SJCRH30 (cell line): ENCODE data around the gene DACT3. TPM values are rescaled to one million over a fixed set of nuclear protein-coding genes. Genes with fewer than 3 reads are reported as not detected.

Experiments used
- DNase-seq, 2 experiments: peaks; one replicate each; pipeline ENCODE4 v3.0.0-alpha.2; 2015 to 2020
- H3K27ac ChIP-seq: fragments of 250-450 bp; sonication (Bioruptor Pico); 2 replicates; pipeline ENCODE4 v1.5.1; 2020; ENCODE audit warnings: mild to moderate bottlenecking, moderate library complexity
- H3K27me3 ChIP-seq: fragments of 250-450 bp; sonication (Bioruptor Pico); 2 replicates; pipeline ENCODE4 v1.5.1; 2020; ENCODE audit warnings: mild to moderate bottlenecking, moderate library complexity
- H3K36me3 ChIP-seq: fragments of 250-450 bp; sonication (Bioruptor Pico); 2 replicates; pipeline ENCODE4 v1.5.1; 2020; ENCODE audit warnings: mild to moderate bottlenecking, moderate library complexity
- H3K4me1 ChIP-seq: fragments of 250-450 bp; sonication (Bioruptor Pico); 2 replicates; pipeline ENCODE4 v1.5.1; 2020; ENCODE audit warnings: mild to moderate bottlenecking, moderate library complexity
- H3K4me3 ChIP-seq: fragments of 250-450 bp; sonication (Bioruptor Pico); 2 replicates; pipeline ENCODE4 v1.5.1; 2020; ENCODE audit warnings: mild to moderate bottlenecking, moderate library complexity
- H3K9me3 ChIP-seq: fragments of 250-450 bp; sonication (Bioruptor Pico); replicated peaks from 2 replicates; pipeline ENCODE4 v1.5.1; 2020; ENCODE audit warnings: mild to moderate bottlenecking, moderate library complexity
- total RNA-seq: library from RNA; depleted of rRNA; stranded (reverse); fragments of >200 nt; shearing (Covaris generic); gene quantifications from 2 replicates; pipeline ENCODE4 v1.2.3, GENCODE V29; 2014

The DACT3 gene
- total RNA-seq, 1 experiment from 2014 or later: 2.6 TPM

DNA sequence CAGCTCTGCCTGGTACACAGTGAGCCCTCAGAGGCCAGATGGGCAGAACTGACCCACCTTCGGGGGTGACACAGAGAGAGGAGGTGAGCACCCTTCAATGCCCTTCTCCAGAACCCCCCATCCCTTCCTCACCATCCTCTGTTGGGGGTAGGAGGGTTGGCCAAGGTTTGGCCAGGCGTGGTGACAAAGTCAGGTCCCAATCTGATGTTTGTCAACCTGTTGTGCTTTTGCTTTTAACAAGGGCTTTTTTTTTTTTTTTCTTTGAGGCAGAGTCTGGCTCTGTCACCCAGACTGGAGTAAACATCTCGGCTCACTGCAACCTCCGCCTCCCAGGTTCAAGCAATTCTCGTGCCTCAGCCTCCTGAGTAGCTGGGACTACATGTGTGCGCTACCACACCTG lies 43.4 kb downstream of the DACT3 start:
- Histone ChIP-seq H3K9me3 (no peaks in the 10 kb centered on the region), H3K27me3 (peaks cover 8% of the 10 kb centered on the region; the same call in 1 of the 2 replicates), H3K4me1 (peaks cover 28% of the 10 kb centered on the region), H3K27ac (no peak overlapping the region), H3K36me3 (no peaks in the 10 kb centered on the region), H3K4me3 (no peak overlapping the region)
- no peak for DNase-seq

GRCh38 chr19:46616631-46617322 lies 44.2 kb downstream of the DACT3 start:
- H3K4me1 ChIP-seq: peaks cover 28% of the 10 kb centered on the region
- no peak overlapping the region for H3K4me3 ChIP-seq
- peaks cover 3% of the 10 kb centered on the region; the same call in 1 of the 2 replicates for H3K27me3 ChIP-seq
- H3K36me3 ChIP-seq: no peaks in the 10 kb centered on the region
- peak; percentile 82 to 85 for DNase-seq
- no peak overlapping the region for H3K27ac ChIP-seq
- no peaks in the 10 kb centered on the region for H3K9me3 ChIP-seq

DNA sequence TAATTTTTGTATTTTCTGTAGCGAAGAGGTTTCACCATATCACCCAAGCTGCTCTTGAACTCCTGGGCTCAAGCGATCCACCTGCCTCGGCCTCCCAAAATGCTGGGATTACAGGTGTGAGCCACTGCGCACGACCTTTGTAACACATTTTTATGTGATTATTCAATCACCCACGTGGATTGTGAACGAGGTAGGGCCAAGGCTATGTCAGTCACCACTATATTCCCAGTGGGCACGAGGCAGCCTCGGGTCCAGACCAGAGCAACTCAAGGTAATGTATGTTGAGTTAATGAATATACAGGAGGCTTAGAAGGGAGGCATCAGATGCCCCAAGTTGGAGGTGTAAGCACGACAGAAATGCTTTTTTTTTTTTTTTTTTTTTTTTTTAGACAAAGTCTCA lies 45.0 kb downstream of the DACT3 start:
- Histone ChIP-seq H3K9me3 (no peaks in the 10 kb centered on the region), H3K4me1 (peaks cover 28% of the 10 kb centered on the region), H3K27me3 (no peaks in the 10 kb centered on the region), H3K27ac (no peak overlapping the region), H3K36me3 (no peaks in the 10 kb centered on the region), H3K4me3 (no peak overlapping the region)
- no peak for DNase-seq

GRCh38 chr19:46614114-46614722 lies 46.8 kb downstream of the DACT3 start:
- Histone ChIP-seq H3K4me3 (no peak overlapping the region), H3K27me3 (no peaks in the 10 kb centered on the region), H3K36me3 (no peaks in the 10 kb centered on the region), H3K9me3 (no peaks in the 10 kb centered on the region), H3K27ac (no peak overlapping the region), H3K4me1 (peaks cover 15% of the 10 kb centered on the region)
- DNase-seq: peak; percentile 77 to 89

GRCh38 chr19:46613525-46613924 lies 47.5 kb downstream of the DACT3 start:
- H3K36me3 ChIP-seq: peaks cover 4% of the 10 kb centered on the region; the same call in 1 of the 2 replicates
- H3K9me3 ChIP-seq: no peaks in the 10 kb centered on the region
- H3K27me3 ChIP-seq: no peaks in the 10 kb centered on the region
- no peak overlapping the region for H3K4me3 ChIP-seq
- H3K27ac ChIP-seq: no peak overlapping the region
- peaks cover 9% of the 10 kb centered on the region for H3K4me1 ChIP-seq
- no peak for DNase-seq

GRCh38 chr19:46611776-46612175 lies 49.2 kb downstream of the DACT3 start:
- Histone ChIP-seq H3K9me3 (no peaks in the 10 kb centered on the region), H3K36me3 (peaks cover 18% of the 10 kb centered on the region), H3K4me1 (peaks cover 5% of the 10 kb centered on the region), H3K27me3 (no peaks in the 10 kb centered on the region), H3K4me3 (no peak overlapping the region), H3K27ac (no peak overlapping the region)
- DNase-seq: no peak

DNA sequence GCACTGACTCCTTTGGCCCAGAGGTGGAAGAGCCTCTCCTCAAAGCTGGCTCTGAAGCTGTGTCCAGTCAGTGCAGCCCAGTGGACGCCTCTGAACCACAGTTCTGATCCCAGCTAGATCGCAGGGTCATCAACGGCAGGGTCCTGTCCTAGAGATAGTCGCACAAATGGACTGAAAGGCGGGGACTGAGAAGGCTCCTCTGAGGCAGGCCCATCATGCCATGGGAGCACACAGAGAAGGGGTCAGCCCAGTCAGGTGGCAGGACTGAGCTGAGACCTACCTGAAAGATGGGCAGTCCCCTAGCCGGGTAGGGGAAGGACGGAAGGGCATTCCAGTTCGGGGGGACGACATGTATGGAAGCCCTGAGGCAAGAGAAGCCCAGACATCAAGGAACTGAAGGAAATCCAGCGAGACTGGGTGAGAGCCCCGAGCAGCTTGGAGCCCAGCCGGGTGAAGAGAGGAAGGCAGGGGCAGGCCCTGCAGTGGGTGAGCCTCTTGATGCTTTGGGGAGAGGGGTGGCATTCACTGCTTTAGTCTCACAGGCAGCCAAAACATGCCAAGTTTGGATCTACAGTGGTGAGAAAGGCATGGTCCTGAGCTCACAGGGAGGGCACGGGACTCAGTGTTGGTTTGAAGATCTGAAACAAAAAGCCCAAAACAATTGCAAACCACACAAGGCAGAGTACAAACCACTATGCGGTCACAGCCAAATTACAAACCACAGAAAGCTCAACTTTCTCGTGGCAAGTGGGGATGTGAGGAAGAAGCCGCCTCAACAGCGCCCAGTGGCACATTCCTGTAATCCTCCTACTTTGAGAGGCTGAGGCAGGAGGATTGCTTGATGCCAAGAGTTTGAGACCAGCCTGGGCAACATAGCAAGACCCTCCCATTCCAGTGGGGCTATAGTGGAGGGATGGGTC lies 49.9 kb downstream of the DACT3 start:
- Histone ChIP-seq H3K27me3 (no peaks in the 10 kb centered on the region), H3K27ac (no peak overlapping the region), H3K9me3 (no peaks in the 10 kb centered on the region), H3K4me1 (no peaks in the 10 kb centered on the region), H3K36me3 (peaks cover 25% of the 10 kb centered on the region), H3K4me3 (no peak overlapping the region)
- no peak for DNase-seq

DNA sequence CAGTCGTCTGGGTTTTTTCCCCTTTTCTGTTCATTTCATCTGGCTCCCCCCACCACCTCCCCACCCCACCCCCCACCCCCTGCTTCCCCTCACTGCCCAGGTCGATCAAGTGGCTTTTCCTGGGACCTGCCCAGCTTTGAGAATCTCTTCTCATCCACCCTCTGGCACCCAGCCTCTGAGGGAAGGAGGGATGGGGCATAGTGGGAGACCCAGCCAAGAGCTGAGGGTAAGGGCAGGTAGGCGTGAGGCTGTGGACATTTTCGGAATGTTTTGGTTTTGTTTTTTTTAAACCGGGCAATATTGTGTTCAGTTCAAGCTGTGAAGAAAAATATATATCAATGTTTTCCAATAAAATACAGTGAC lies 50.6 kb downstream of the DACT3 start:
- no peaks in the 10 kb centered on the region for H3K9me3 ChIP-seq
- DNase-seq: no peak
- H3K4me1 ChIP-seq: no peaks in the 10 kb centered on the region
- H3K36me3 ChIP-seq: peaks cover 29% of the 10 kb centered on the region
- H3K27ac ChIP-seq: no peak overlapping the region
- H3K27me3 ChIP-seq: no peaks in the 10 kb centered on the region
- no peak overlapping the region for H3K4me3 ChIP-seq

GRCh38 chr19:46609511-46610412 lies 51.2 kb downstream of the DACT3 start:
- Histone ChIP-seq H3K36me3 (peaks cover 29% of the 10 kb centered on the region), H3K27me3 (no peaks in the 10 kb centered on the region), H3K4me1 (no peaks in the 10 kb centered on the region), H3K4me3 (no peak overlapping the region), H3K27ac (no peak overlapping the region), H3K9me3 (no peaks in the 10 kb centered on the region)
- no peak for DNase-seq

DNA sequence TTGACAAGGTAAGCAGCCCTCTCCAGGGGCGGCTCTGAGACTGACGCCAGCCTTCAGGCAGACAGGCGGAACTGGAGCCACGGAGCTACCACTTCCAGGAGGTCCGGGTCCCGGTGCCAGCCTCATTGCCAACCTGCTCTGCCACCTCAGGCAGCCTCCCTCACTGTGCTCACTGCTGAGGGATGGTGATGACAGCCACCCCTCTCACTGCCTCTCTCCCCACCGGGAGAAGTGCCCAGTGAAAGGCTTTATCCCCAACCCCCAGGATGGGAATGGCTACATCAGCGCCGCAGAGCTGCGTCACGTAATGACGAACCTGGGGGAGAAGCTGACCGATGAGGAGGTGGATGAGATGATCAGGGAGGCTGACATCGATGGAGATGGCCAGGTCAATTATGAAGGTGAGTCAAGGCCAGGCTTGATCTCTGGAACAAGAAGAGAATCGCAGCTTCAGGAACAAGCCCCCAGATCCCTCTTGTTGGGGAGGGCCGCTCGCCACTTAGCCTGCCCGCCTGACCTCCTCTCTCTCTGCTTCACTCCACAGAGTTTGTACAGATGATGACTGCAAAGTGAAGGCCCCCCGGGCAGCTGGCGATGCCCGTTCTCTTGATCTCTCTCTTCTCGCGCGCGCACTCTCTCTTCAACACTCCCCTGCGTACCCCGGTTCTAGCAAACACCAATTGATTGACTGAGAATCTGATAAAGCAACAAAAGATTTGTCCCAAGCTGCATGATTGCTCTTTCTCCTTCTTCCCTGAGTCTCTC lies 52.2 kb downstream of the DACT3 start:
- H3K36me3 ChIP-seq: peaks cover 29% of the 10 kb centered on the region
- H3K9me3 ChIP-seq: no peaks in the 10 kb centered on the region
- no peak for DNase-seq
- H3K27me3 ChIP-seq: no peaks in the 10 kb centered on the region
- H3K4me3 ChIP-seq: no peak overlapping the region
- H3K27ac ChIP-seq: no peak overlapping the region
- H3K4me1 ChIP-seq: no peaks in the 10 kb centered on the region

GRCh38 chr19:46608178-46608577 lies 52.8 kb downstream of the DACT3 start:
- H3K4me1 ChIP-seq: no peaks in the 10 kb centered on the region
- no peak overlapping the region for H3K4me3 ChIP-seq
- peaks cover 29% of the 10 kb centered on the region for H3K36me3 ChIP-seq
- no peak for DNase-seq
- H3K27ac ChIP-seq: no peak overlapping the region
- no peaks in the 10 kb centered on the region for H3K9me3 ChIP-seq
- H3K27me3 ChIP-seq: no peaks in the 10 kb centered on the region

DNA sequence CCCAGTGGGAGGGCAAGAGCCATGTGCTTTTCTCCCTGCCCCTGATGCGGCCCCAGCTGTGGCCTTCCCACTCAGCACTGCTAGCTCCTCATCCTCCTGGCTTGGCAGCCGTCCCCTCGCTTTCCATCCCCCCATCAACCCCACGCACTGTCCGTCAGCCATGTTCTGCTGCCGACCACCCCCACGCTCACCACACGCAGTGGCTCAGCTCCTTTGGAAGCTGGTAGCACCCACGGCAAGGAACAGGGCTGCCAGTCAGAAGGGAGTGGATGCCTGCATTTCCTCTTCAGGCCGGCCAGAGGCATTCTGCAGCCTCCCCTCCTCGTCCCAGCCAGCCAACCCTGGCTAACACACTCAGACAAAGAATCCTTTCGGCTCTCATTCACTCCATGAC lies 53.5 kb downstream of the DACT3 start:
- Histone ChIP-seq H3K4me3 (no peak overlapping the region), H3K9me3 (no peaks in the 10 kb centered on the region), H3K27ac (no peak overlapping the region), H3K27me3 (no peaks in the 10 kb centered on the region), H3K4me1 (no peaks in the 10 kb centered on the region), H3K36me3 (peaks cover 29% of the 10 kb centered on the region)
- no peak for DNase-seq

DNA sequence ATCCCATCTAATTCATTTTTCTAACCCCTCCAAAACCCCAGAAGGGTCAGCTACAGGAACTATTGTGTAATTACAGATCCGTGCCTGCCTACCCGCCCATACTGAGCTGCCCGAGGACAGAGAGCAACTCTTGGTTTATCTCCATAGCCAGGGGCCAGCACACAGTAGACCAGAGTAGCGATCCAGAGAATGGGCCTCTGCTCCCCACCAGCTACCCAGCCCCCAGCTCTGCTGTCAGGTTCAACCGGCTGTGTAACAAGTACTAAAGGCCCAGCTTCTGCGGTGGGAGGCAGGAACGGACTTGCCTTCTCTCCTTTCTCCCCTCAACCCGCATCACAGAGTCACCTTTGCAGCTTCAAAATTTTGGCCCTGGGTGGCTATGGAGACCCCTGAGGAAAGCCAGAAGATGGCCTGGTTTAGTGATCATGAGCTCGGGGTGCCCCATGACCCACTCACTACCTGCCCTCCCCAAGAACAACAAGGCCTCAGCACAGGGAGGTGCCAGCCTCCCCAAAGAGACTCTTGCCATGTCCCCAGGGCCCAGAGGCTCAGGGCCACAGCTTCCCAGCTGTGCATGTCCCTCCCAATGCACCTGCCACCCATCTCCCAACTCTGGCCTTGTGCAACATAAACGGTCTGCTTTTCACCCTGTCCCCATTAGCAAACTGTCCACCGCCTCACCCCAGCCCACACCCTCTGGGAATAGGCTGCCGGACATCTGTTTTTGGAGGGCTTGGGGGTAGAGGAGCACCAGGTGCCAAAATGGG lies 54.1 kb downstream of the DACT3 start:
- Histone ChIP-seq H3K4me1 (no peaks in the 10 kb centered on the region), H3K27ac (no peak overlapping the region), H3K9me3 (no peaks in the 10 kb centered on the region), H3K27me3 (no peaks in the 10 kb centered on the region), H3K4me3 (no peak overlapping the region), H3K36me3 (peaks cover 29% of the 10 kb centered on the region)
- no peak for DNase-seq
